ENCODE results near the gene ATXN1. TPM values are rescaled to one million over a fixed set of nuclear protein-coding genes. Genes with fewer than 3 reads are reported as not detected.

ATXN1 gene
- total RNA-seq, 1 experiment from 2014 or later = 5.6 TPM

DNA sequence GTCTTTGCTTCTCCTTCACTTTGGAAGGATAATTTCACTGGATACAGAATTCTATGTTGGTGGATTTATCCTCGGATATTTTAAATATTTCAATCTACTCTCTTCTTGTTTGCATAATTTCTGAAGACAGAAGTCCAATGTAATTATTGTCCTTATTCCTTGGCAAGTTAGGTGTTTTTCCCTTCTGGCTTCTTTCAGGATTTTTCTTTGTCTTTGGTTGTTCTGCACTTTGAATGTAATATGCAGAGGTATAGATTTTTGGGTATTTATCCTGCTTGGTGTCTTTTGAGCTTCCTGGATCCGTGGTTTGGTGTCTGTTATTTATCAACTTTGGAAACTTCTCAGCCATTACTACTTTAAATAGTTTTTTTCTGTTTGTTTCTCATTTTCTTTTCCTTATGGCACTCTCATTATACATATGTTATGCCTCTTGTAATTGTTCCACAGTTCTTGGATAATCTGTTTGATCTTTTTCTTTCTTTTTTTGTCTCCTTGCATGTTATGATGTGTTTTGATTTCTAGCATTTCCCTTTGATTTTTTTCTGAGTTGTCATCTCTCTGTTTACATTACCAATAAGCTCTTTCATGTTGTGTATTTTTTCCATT, 48.6 kb upstream of the ATXN1 start:
- Histone ChIP-seq H3K18ac (ENCODE audit: insufficient read length, low read depth, low read length) (no peak overlapping the region), H3K27ac (ENCODE audit: insufficient read length, low read depth, low read length) (no peak overlapping the region), H3K23ac (ENCODE audit: insufficient read length, low read depth, low read length) (no peak overlapping the region), H2BK120ac (ENCODE audit: low read depth, low read length, poor library complexity, severe bottlenecking) (no peak overlapping the region), H3K56ac (ENCODE audit: insufficient read length, low read depth, low read length) (no peak overlapping the region), H4K5ac (ENCODE audit: insufficient read length, low read depth, low read length) (no peak overlapping the region), H2BK15ac (ENCODE audit: low read depth, low read length) (no peak overlapping the region), H3T11ph (ENCODE audit: low read length) (no peak overlapping the region), H3K79me2 (ENCODE audit: insufficient read depth, low read length) (no peaks in the 10 kb centered on the region), H3K4me1 (ENCODE audit: insufficient read depth, low read length) (no peaks in the 10 kb centered on the region; the same call in 1 of the 2 replicates), H2BK20ac (ENCODE audit: low read depth, low read length, poor library complexity, severe bottlenecking) (no peak overlapping the region), H3K4me2 (ENCODE audit: insufficient read depth, insufficient read length, low read length) (no peak overlapping the region), H2AK5ac (ENCODE audit: insufficient read length, low read length) (no peak overlapping the region), H3K9me3 (ENCODE audit: control insufficient read depth, low read depth, low read length) (peaks cover 14% of the 10 kb centered on the region), H4K20me1 (ENCODE audit: control insufficient read depth, insufficient read depth, insufficient read length) (no peaks in the 10 kb centered on the region), H2BK5ac (ENCODE audit: insufficient read length, low read length) (no peak overlapping the region), H3K14ac (ENCODE audit: insufficient read depth, low read length) (no peak overlapping the region), H2BK12ac (ENCODE audit: insufficient read length, low read depth, low read length) (no peak overlapping the region), H3K79me1 (ENCODE audit: insufficient read depth, low read depth, low read length, poor library complexity, severe bottlenecking) (no peaks in the 10 kb centered on the region), H3K4ac (ENCODE audit: low read depth, low read length) (no peak overlapping the region), H3K23me2 (ENCODE audit: insufficient read length, low read depth, low read length, poor library complexity, severe bottlenecking) (no peaks in the 10 kb centered on the region), H3K27me3 (ENCODE audit: insufficient read depth, low read length) (no peaks in the 10 kb centered on the region), H4K91ac (ENCODE audit: insufficient read length, low read depth, low read length) (no peak overlapping the region), H3K9ac (ENCODE audit: extremely low read depth, insufficient read length, low read length) (no peak overlapping the region), H4K8ac (replicated peaks; ENCODE audit: insufficient read length, low read depth, low read length) (no peak overlapping the region), H2AFZ (ENCODE audit: low read length) (no peak overlapping the region)
- Mint-ChIP-seq H3K9me3 (peaks cover 25 to 35% of the 10 kb centered on the region in 2 experiments), H3K36me3 (ENCODE audit: insufficient read depth in 1 of 3, low read depth in 3 of 3) (peaks cover 17 to 38% (median 21%) of the 10 kb centered on the region in 3 experiments), H3K27me3 (ENCODE audit: low read depth) (no peaks in the 10 kb centered on the region; the same call in 1 of the 2 replicates), H3K27ac (no peak overlapping the region), H3K4me3 (no peak overlapping the region), H3K4me1 (peaks cover 9 to 16% of the 10 kb centered on the region in 2 experiments)
- no CpG with 5 or more reads among the region's 2 CpGs for WGBS (ENCODE audit: extremely low coverage, insufficient read length, low lambda C conversion rate)
- TF ChIP-seq, protein P1, sequence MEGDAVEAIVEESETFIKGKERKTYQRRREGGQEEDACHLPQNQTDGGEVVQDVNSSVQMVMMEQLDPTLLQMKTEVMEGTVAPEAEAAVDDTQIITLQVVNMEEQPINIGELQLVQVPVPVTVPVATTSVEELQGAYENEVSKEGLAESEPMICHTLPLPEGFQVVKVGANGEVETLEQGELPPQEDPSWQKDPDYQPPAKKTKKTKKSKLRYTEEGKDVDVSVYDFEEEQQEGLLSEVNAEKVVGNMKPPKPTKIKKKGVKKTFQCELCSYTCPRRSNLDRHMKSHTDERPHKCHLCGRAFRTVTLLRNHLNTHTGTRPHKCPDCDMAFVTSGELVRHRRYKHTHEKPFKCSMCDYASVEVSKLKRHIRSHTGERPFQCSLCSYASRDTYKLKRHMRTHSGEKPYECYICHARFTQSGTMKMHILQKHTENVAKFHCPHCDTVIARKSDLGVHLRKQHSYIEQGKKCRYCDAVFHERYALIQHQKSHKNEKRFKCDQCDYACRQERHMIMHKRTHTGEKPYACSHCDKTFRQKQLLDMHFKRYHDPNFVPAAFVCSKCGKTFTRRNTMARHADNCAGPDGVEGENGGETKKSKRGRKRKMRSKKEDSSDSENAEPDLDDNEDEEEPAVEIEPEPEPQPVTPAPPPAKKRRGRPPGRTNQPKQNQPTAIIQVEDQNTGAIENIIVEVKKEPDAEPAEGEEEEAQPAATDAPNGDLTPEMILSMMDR (conservative IDR thresholded peaks at IDR 0.05) = no peak
- no peak for DNase-seq
